HCT116 (cell line): ENCODE data around the gene RHBDD2. TPM values are rescaled to one million over a fixed set of nuclear protein-coding genes. Genes with fewer than 3 reads are reported as not detected.
A peak's percentile ranks its signal among the peaks of the same experiment; 100 is the strongest.

ENCODE experiments used
- ATF3 ChIP-seq: IDR thresholded peaks from 2 replicates; pipeline ENCODE4 v1.6.1; 2012
- EGR1 ChIP-seq: IDR thresholded peaks from 2 replicates; pipeline ENCODE4 v1.6.1; 2012; ENCODE audit warnings: low read depth
- FOSL1 ChIP-seq: IDR thresholded peaks from 2 replicates; pipeline ENCODE4 v1.6.1; 2012; ENCODE audit warnings: low read depth
- JUND ChIP-seq: IDR thresholded peaks from 2 replicates; pipeline ENCODE4 v1.6.1; 2012
- SIN3A ChIP-seq: IDR thresholded peaks from 2 replicates; pipeline ENCODE4 v1.6.1; 2012; ENCODE audit warnings: low read depth
- YY1 ChIP-seq: IDR thresholded peaks from 2 replicates; pipeline ENCODE4 v1.6.1; 2011; ENCODE audit warnings: low read length, low read depth, moderate library complexity, mild to moderate bottlenecking; ENCODE audit not compliant: insufficient replicate concordance; ENCODE audit errors: extremely low read depth
- total RNA-seq: library from RNA; stranded (reverse); gene quantifications from one replicate; pipeline ENCODE4 v1.2.1, GENCODE V29; 2021; ENCODE audit not compliant: unreplicated experiment
- TF ChIP-seq, protein P1 (sequence below): IDR thresholded peaks from 2 replicates; pipeline ENCODE4 v1.6.1; 2011; ENCODE audit warnings: mild to moderate bottlenecking, low read length, moderate library complexity; ENCODE audit not compliant: insufficient replicate concordance; ENCODE audit errors: extremely low read depth
- TF ChIP-seq, protein P2 (sequence below): IDR thresholded peaks from 2 replicates; pipeline ENCODE4 v1.6.1; 2012; ENCODE audit warnings: low read depth

The RHBDD2 gene
- total RNA-seq, 1 experiment from 2014 or later, result 42.9 TPM

DNA sequence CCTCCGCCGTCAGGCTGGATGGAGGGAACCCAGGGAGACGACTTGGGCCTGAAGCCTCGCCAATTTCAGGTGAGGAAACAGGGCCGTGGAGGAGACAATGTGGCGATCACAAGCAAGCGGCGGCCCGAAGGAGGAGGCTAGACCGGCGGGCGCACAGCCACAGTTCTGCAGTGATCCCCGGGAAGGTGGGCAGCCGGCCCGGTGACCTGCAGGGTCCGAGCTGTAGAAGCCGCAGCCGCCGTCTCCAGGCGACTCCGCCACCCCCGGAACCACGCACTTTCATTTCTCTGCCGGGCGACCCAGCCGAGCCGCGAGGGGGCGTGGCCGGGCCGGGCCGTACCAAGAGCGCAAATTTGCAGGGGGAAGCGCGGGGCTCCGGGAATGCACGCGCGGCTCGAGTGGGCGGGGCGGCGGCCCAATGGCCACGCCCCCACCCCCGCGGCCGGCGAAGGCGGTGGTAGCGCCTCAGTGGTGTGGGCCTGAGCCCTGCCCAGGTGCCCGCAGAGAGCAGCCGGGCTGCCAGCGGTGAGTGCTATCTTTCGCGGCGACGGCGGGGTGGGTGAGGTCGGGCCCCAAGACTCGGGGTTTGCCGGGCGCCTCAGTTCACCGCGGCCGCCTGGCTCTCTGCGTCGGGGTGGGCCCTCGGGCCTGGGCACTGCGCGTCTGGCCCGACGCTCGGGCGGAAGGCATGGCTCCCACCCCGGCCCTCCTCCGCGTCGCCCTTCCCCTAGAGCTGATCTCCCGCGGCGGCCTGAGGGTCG lies 36.0 kb downstream of the RHBDD2 start, which contains the start of gene POR (continued):
- TF ChIP-seq, protein P1, sequence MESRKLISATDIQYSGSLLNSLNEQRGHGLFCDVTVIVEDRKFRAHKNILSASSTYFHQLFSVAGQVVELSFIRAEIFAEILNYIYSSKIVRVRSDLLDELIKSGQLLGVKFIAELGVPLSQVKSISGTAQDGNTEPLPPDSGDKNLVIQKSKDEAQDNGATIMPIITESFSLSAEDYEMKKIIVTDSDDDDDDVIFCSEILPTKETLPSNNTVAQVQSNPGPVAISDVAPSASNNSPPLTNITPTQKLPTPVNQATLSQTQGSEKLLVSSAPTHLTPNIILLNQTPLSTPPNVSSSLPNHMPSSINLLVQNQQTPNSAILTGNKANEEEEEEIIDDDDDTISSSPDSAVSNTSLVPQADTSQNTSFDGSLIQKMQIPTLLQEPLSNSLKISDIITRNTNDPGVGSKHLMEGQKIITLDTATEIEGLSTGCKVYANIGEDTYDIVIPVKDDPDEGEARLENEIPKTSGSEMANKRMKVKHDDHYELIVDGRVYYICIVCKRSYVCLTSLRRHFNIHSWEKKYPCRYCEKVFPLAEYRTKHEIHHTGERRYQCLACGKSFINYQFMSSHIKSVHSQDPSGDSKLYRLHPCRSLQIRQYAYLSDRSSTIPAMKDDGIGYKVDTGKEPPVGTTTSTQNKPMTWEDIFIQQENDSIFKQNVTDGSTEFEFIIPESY, result peak; percentile 75
- TF ChIP-seq FOSL1 (0 out of 2 replicates have a peak, but pooled peaks have one; percentile 15), SIN3A (peak; percentile 99), ATF3 (no peak), YY1 (no peak), JUND (peak; percentile 97), EGR1 (peak; percentile 93)
- TF ChIP-seq, protein P2, sequence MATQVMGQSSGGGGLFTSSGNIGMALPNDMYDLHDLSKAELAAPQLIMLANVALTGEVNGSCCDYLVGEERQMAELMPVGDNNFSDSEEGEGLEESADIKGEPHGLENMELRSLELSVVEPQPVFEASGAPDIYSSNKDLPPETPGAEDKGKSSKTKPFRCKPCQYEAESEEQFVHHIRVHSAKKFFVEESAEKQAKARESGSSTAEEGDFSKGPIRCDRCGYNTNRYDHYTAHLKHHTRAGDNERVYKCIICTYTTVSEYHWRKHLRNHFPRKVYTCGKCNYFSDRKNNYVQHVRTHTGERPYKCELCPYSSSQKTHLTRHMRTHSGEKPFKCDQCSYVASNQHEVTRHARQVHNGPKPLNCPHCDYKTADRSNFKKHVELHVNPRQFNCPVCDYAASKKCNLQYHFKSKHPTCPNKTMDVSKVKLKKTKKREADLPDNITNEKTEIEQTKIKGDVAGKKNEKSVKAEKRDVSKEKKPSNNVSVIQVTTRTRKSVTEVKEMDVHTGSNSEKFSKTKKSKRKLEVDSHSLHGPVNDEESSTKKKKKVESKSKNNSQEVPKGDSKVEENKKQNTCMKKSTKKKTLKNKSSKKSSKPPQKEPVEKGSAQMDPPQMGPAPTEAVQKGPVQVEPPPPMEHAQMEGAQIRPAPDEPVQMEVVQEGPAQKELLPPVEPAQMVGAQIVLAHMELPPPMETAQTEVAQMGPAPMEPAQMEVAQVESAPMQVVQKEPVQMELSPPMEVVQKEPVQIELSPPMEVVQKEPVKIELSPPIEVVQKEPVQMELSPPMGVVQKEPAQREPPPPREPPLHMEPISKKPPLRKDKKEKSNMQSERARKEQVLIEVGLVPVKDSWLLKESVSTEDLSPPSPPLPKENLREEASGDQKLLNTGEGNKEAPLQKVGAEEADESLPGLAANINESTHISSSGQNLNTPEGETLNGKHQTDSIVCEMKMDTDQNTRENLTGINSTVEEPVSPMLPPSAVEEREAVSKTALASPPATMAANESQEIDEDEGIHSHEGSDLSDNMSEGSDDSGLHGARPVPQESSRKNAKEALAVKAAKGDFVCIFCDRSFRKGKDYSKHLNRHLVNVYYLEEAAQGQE, result no peak
- TF ChIP-seq, all 23 proteins: peak for 13
